ENCODE measurements around the gene GRAMD1A. TPM values are rescaled to one million over a fixed set of nuclear protein-coding genes. Genes with fewer than 3 reads are reported as not detected.
"Not testable (repeated sequence)": the region's sequence is repeated elsewhere in the genome, so short reads cannot be mapped to it uniquely, and the experiment has no call there.

GRAMD1A gene
- polyA plus RNA-seq, 1 donor = 53.2 TPM

GRCh38 chr19:35045667-35046300, 45.7 kb downstream of the GRAMD1A start:
- H3K27me3 ChIP-seq (ENCODE audit: control insufficient read depth, insufficient read depth, low read length) = no peaks in the 10 kb centered on the region
- DNase-seq = no peak
- peaks cover 25% of the 10 kb centered on the region for H3K36me3 ChIP-seq (ENCODE audit: control insufficient read depth, insufficient read depth, low read length)
- no peaks in the 10 kb centered on the region for H3K9me3 ChIP-seq (ENCODE audit: control insufficient read depth, low read depth, low read length)
- H3K27ac ChIP-seq (ENCODE audit: low read length) = no peak overlapping the region
- H3K4me1 ChIP-seq (ENCODE audit: control insufficient read depth, insufficient read depth, low read length) = peaks cover 23% of the 10 kb centered on the region
- WGBS (ENCODE audit: insufficient coverage, low lambda C conversion rate) = no CpG with 5 or more reads among the region's 10 CpGs
- H3K4me3 ChIP-seq (ENCODE audit: low read length) = no peak overlapping the region

- no peak overlapping the region for H3K4me3 ChIP-seq (ENCODE audit: low read length)
- no peaks in the 10 kb centered on the region for H3K27me3 ChIP-seq (ENCODE audit: control insufficient read depth, insufficient read depth, low read length)
- no peaks in the 10 kb centered on the region for H3K9me3 ChIP-seq (ENCODE audit: control insufficient read depth, low read depth, low read length)
- H3K4me1 ChIP-seq (ENCODE audit: control insufficient read depth, insufficient read depth, low read length) = peaks cover 17% of the 10 kb centered on the region
- H3K36me3 ChIP-seq (ENCODE audit: control insufficient read depth, insufficient read depth, low read length) = peaks cover 25% of the 10 kb centered on the region
- DNase-seq = no peak
- H3K27ac ChIP-seq (ENCODE audit: low read length) = no peak overlapping the region
- no CpG with 5 or more reads among the region's 5 CpGs for WGBS (ENCODE audit: insufficient coverage, low lambda C conversion rate)
These were observed 46.3 kb downstream of the GRAMD1A start for GRCh38 chr19:35046461-35046860.

- no CpG with 5 or more reads among the region's 12 CpGs for WGBS (ENCODE audit: insufficient coverage, low lambda C conversion rate)
- Histone ChIP-seq H3K9me3 (ENCODE audit: control insufficient read depth, low read depth, low read length) (no peaks in the 10 kb centered on the region), H3K36me3 (ENCODE audit: control insufficient read depth, insufficient read depth, low read length) (peaks cover 36% of the 10 kb centered on the region), H3K27me3 (ENCODE audit: control insufficient read depth, insufficient read depth, low read length) (no peaks in the 10 kb centered on the region), H3K4me1 (ENCODE audit: control insufficient read depth, insufficient read depth, low read length) (peaks cover 5% of the 10 kb centered on the region), H3K27ac (ENCODE audit: low read length) (no peak overlapping the region), H3K4me3 (ENCODE audit: low read length) (no peak overlapping the region)
- no peak for DNase-seq
These were observed 48.8 kb downstream of the GRAMD1A start for GRCh38 chr19:35048911-35049411.

GRCh38 chr19:35049456-35049855, 49.3 kb downstream of the GRAMD1A start:
- WGBS (ENCODE audit: insufficient coverage, low lambda C conversion rate) = 83% methylated on average over 1 of the region's 5 CpGs
- H3K9me3 ChIP-seq (ENCODE audit: control insufficient read depth, low read depth, low read length) = no peaks in the 10 kb centered on the region
- no peak for DNase-seq
- H3K27me3 ChIP-seq (ENCODE audit: control insufficient read depth, insufficient read depth, low read length) = no peaks in the 10 kb centered on the region
- no peak overlapping the region for H3K27ac ChIP-seq (ENCODE audit: low read length)
- no peak overlapping the region for H3K4me3 ChIP-seq (ENCODE audit: low read length)
- H3K36me3 ChIP-seq (ENCODE audit: control insufficient read depth, insufficient read depth, low read length) = peaks cover 39% of the 10 kb centered on the region
- H3K4me1 ChIP-seq (ENCODE audit: control insufficient read depth, insufficient read depth, low read length) = peaks cover 3% of the 10 kb centered on the region

GRCh38 chr19:35050662-35051061, 50.5 kb downstream of the GRAMD1A start:
- not testable (repeated sequence) for H3K9me3 ChIP-seq (ENCODE audit: control insufficient read depth, low read depth, low read length); H3K4me3 ChIP-seq (ENCODE audit: low read length); H3K27ac ChIP-seq (ENCODE audit: low read length); H3K27me3 ChIP-seq (ENCODE audit: control insufficient read depth, insufficient read depth, low read length); DNase-seq; H3K4me1 ChIP-seq (ENCODE audit: control insufficient read depth, insufficient read depth, low read length)
- peaks cover 48% of the 10 kb centered on the region for H3K36me3 ChIP-seq (ENCODE audit: control insufficient read depth, insufficient read depth, low read length)
- no CpG with 5 or more reads among the region's 2 CpGs for WGBS (ENCODE audit: insufficient coverage, low lambda C conversion rate)

GRCh38 chr19:35051268-35051667, 51.1 kb downstream of the GRAMD1A start:
- peaks cover 48% of the 10 kb centered on the region for H3K36me3 ChIP-seq (ENCODE audit: control insufficient read depth, insufficient read depth, low read length)

GRCh38 chr19:35051796-35052195, 51.7 kb downstream of the GRAMD1A start:
- Histone ChIP-seq H3K27ac (ENCODE audit: low read length) (no peak overlapping the region), H3K27me3 (ENCODE audit: control insufficient read depth, insufficient read depth, low read length) (no peaks in the 10 kb centered on the region), H3K4me3 (ENCODE audit: low read length) (no peak overlapping the region), H3K36me3 (ENCODE audit: control insufficient read depth, insufficient read depth, low read length) (peaks cover 53% of the 10 kb centered on the region), H3K9me3 (ENCODE audit: control insufficient read depth, low read depth, low read length) (no peaks in the 10 kb centered on the region), H3K4me1 (ENCODE audit: control insufficient read depth, insufficient read depth, low read length) (no peaks in the 10 kb centered on the region)
- WGBS (ENCODE audit: insufficient coverage, low lambda C conversion rate) = no CpG with 5 or more reads among the region's 5 CpGs
- DNase-seq = no peak

More at GRCh38 chr19:35051268-35051667, 51.1 kb downstream of the GRAMD1A start:
- not testable (repeated sequence) for H3K27ac ChIP-seq (ENCODE audit: low read length); H3K4me1 ChIP-seq (ENCODE audit: control insufficient read depth, insufficient read depth, low read length); H3K27me3 ChIP-seq (ENCODE audit: control insufficient read depth, insufficient read depth, low read length); H3K4me3 ChIP-seq (ENCODE audit: low read length); H3K9me3 ChIP-seq (ENCODE audit: control insufficient read depth, low read depth, low read length); DNase-seq
- no CpG with 5 or more reads among the region's 4 CpGs for WGBS (ENCODE audit: insufficient coverage, low lambda C conversion rate)

GRCh38 chr19:35052599-35053190, 52.6 kb downstream of the GRAMD1A start:
- DNase-seq = no peak
- Histone ChIP-seq H3K27ac (ENCODE audit: low read length) (no peak overlapping the region), H3K36me3 (ENCODE audit: control insufficient read depth, insufficient read depth, low read length) (peaks cover 48% of the 10 kb centered on the region), H3K4me3 (ENCODE audit: low read length) (no peak overlapping the region), H3K27me3 (ENCODE audit: control insufficient read depth, insufficient read depth, low read length) (no peaks in the 10 kb centered on the region), H3K4me1 (ENCODE audit: control insufficient read depth, insufficient read depth, low read length) (no peaks in the 10 kb centered on the region), H3K9me3 (ENCODE audit: control insufficient read depth, low read depth, low read length) (no peaks in the 10 kb centered on the region)
- WGBS (ENCODE audit: insufficient coverage, low lambda C conversion rate) = 57% methylated on average over 1 of the region's 8 CpGs

GRCh38 chr19:35053667-35054293, 53.7 kb downstream of the GRAMD1A start:
- H3K36me3 ChIP-seq (ENCODE audit: control insufficient read depth, insufficient read depth, low read length) = peaks cover 47% of the 10 kb centered on the region
- DNase-seq = no peak
- no CpG with 5 or more reads among the region's 9 CpGs for WGBS (ENCODE audit: insufficient coverage, low lambda C conversion rate)

GRCh38 chr19:35054626-35055025, 54.5 kb downstream of the GRAMD1A start:
- Histone ChIP-seq H3K36me3 (ENCODE audit: control insufficient read depth, insufficient read depth, low read length) (peaks cover 46% of the 10 kb centered on the region), H3K27me3 (ENCODE audit: control insufficient read depth, insufficient read depth, low read length) (no peaks in the 10 kb centered on the region), H3K9me3 (ENCODE audit: control insufficient read depth, low read depth, low read length) (peaks cover 3% of the 10 kb centered on the region), H3K27ac (ENCODE audit: low read length) (no peak overlapping the region), H3K4me1 (ENCODE audit: control insufficient read depth, insufficient read depth, low read length) (no peaks in the 10 kb centered on the region), H3K4me3 (ENCODE audit: low read length) (no peak overlapping the region)
- DNase-seq = no peak
- no CpG with 5 or more reads among the region's 9 CpGs for WGBS (ENCODE audit: insufficient coverage, low lambda C conversion rate)

More at GRCh38 chr19:35053667-35054293, 53.7 kb downstream of the GRAMD1A start:
- no peaks in the 10 kb centered on the region for H3K27me3 ChIP-seq (ENCODE audit: control insufficient read depth, insufficient read depth, low read length)
- no peaks in the 10 kb centered on the region for H3K9me3 ChIP-seq (ENCODE audit: control insufficient read depth, low read depth, low read length)
- H3K27ac ChIP-seq (ENCODE audit: low read length) = no peak overlapping the region
- H3K4me3 ChIP-seq (ENCODE audit: low read length) = no peak overlapping the region
- no peaks in the 10 kb centered on the region for H3K4me1 ChIP-seq (ENCODE audit: control insufficient read depth, insufficient read depth, low read length)

Data from large intestine (tissue), 3 donors.